Endothelial cell of umbilical vein (primary cell): ENCODE measurements around the gene PRLHR. TPM values are rescaled to one million over a fixed set of nuclear protein-coding genes. Genes with fewer than 3 reads are reported as not detected.

Experiments
- BruUV-seq: library from RNA; stranded (reverse); fragments of 400-500 nt; replicated peaks from 2 replicates; lab custom pipeline; 2021; lab: Mats Ljungman, UMichigan
- CTCF ChIA-PET: fragments of 300-600, 350-600 bp; sonication (Branson Sonifier 250); formaldehyde crosslinking; loops from one replicate; lab custom pipeline; 2021; ENCODE audit warnings: antibody characterized with exemption, inconsistent platforms; lab: Charles Lee
- POLR2A ChIA-PET: fragments of 300-600, 350-600 bp; sonication (Branson Sonifier 250); formaldehyde crosslinking; loops from one replicate; lab custom pipeline; 2021; ENCODE audit warnings: antibody characterized with exemption, inconsistent platforms; lab: Charles Lee
- DNase-seq: peaks from one replicate; pipeline ENCODE4 v3.0.0-alpha.2; 2011; ENCODE audit warnings: low read depth, low spot score
- FAIRE-seq: peaks from 2 replicates; lab custom pipeline; 2011; peaks lifted over from hg19 to GRCh38; lab: Jason Lieb, UNC
- H2AFZ ChIP-seq: 2 replicates; pipeline ENCODE4 v1.6.0; 2012; ENCODE audit warnings: low read depth, low read length, control low read depth, inconsistent platforms
- H3K27ac ChIP-seq: 2 replicates; pipeline ENCODE4 v1.5.1; 2011; ENCODE audit warnings: low read depth, mild to moderate bottlenecking, control low read depth, low read length, moderate library complexity; ENCODE audit not compliant: insufficient read depth
- H3K27me3 ChIP-seq, 2 experiments: 2 replicates each; pipeline versions ENCODE4 v1.6.0 to v1.6.1; 2011; ENCODE audit warnings: low read length in 2 of 2, mixed read lengths in 1 of 2; ENCODE audit not compliant: control insufficient read depth in 2 of 2, insufficient read depth in 2 of 2
- H3K36me3 ChIP-seq, 2 experiments: 2 replicates in 1 of 2; 3 replicates in 1 of 2; pipeline ENCODE4 v1.5.1; 2011; ENCODE audit warnings: low read length in 2 of 2, mild to moderate bottlenecking in 1 of 2, moderate library complexity in 1 of 2; ENCODE audit not compliant: control insufficient read depth in 2 of 2, insufficient read depth in 2 of 2; ENCODE audit errors: extremely low read depth in 1 of 2
- H3K4me1 ChIP-seq: 3 replicates; pipeline ENCODE4 v1.5.1; 2011; ENCODE audit warnings: mild to moderate bottlenecking, low read length; ENCODE audit not compliant: control insufficient read depth, insufficient read depth; ENCODE audit errors: extremely low read depth
- H3K4me2 ChIP-seq: 2 replicates; pipeline ENCODE4 v1.6.1; 2011; ENCODE audit warnings: low read length, control low read depth, mixed read lengths; ENCODE audit not compliant: insufficient read depth
- H3K4me3 ChIP-seq, 3 experiments: fragments of 200-600 bp in 1 of 3; sonication (generic), shearing (Covaris generic) in 1 of 3; replicated peaks in 1 of 3; 2 replicates each; pipeline ENCODE4 v1.5.1; 2011 to 2016; ENCODE audit warnings: control low read depth in 3 of 3, low read length in 3 of 3, mild to moderate bottlenecking in 2 of 3, inconsistent platforms in 1 of 3, low read depth in 1 of 3, moderate library complexity in 1 of 3; ENCODE audit not compliant: insufficient read depth in 1 of 3
- H3K79me2 ChIP-seq: 2 replicates; pipeline ENCODE4 v1.6.0; 2012; ENCODE audit warnings: low read length, inconsistent platforms; ENCODE audit not compliant: control insufficient read depth, insufficient read depth
- H3K9ac ChIP-seq: replicated peaks from 2 replicates; pipeline ENCODE3; 2011; ENCODE audit warnings: low read length, control low read depth; ENCODE audit not compliant: insufficient read depth; ENCODE audit errors: extremely low read depth
- H3K9me1 ChIP-seq: replicated peaks from 3 replicates; pipeline ENCODE4 v1.6.0; 2011; ENCODE audit warnings: mild to moderate bottlenecking, low read length; ENCODE audit not compliant: control insufficient read depth, insufficient read depth; ENCODE audit errors: extremely low read depth
- H3K9me3 ChIP-seq: replicated peaks from 2 replicates; pipeline ENCODE4 v1.5.1; 2012; ENCODE audit warnings: low read length, inconsistent platforms; ENCODE audit not compliant: control insufficient read depth, insufficient read depth
- H4K20me1 ChIP-seq: replicated peaks from 2 replicates; pipeline ENCODE3; 2011; ENCODE audit warnings: mild to moderate bottlenecking, low read length; ENCODE audit not compliant: control insufficient read depth, insufficient read depth; ENCODE audit errors: extremely low read depth
- CTCF ChIP-seq, 2 donors: IDR thresholded peaks; 1 replicate in 1 of 2; 2 replicates in 1 of 2; pipeline ENCODE4 v1.5.1; 2011; ENCODE audit warnings: low read length in 2 of 2, mild to moderate bottlenecking in 2 of 2, moderate library complexity in 2 of 2, control low read depth in 1 of 2, inconsistent platforms in 1 of 2, low read depth in 1 of 2; ENCODE audit not compliant: insufficient read depth in 1 of 2; ENCODE audit errors: extremely low read depth in 1 of 2
- EZH2 ChIP-seq: IDR thresholded peaks from 2 replicates; pipeline ENCODE4 v1.6.1; 2012; ENCODE audit warnings: borderline replicate concordance, low read depth, mild to moderate bottlenecking, moderate library complexity, low read length, inconsistent platforms; ENCODE audit not compliant: severe bottlenecking
- FOS ChIP-seq: IDR thresholded peaks from 2 replicates; pipeline ENCODE4 v1.6.1; 2011; ENCODE audit warnings: mild to moderate bottlenecking, low read length, moderate library complexity, borderline replicate concordance; ENCODE audit not compliant: insufficient read depth
- GATA2 ChIP-seq: IDR thresholded peaks from 2 replicates; pipeline ENCODE4 v1.7.0; 2011; ENCODE audit warnings: low read depth, mild to moderate bottlenecking, moderate library complexity, mixed read lengths, low read length; ENCODE audit not compliant: insufficient read length, insufficient read depth
- JUN ChIP-seq: IDR thresholded peaks from 2 replicates; pipeline ENCODE4 v1.6.1; 2011; ENCODE audit warnings: borderline replicate concordance, low read depth; ENCODE audit not compliant: insufficient read length, insufficient read depth
- MAX ChIP-seq: IDR thresholded peaks from 2 replicates; pipeline ENCODE4 v1.6.1; 2011; ENCODE audit not compliant: insufficient read depth, insufficient read length
- MYC ChIP-seq: IDR thresholded peaks from one replicate; pipeline ENCODE4 v1.6.1; 2011; ENCODE audit warnings: mild to moderate bottlenecking, low read depth, low read length
- POLR2A ChIP-seq: IDR thresholded peaks from 2 replicates; pipeline ENCODE4 v1.6.1; 2012; ENCODE audit warnings: low read depth, mild to moderate bottlenecking, control low read depth, low read length
- POLR2AphosphoS5 ChIP-seq: IDR thresholded peaks from 2 replicates; pipeline ENCODE4 v1.6.1; 2012; ENCODE audit warnings: low read depth, mild to moderate bottlenecking, control low read depth, low read length, moderate library complexity; ENCODE audit not compliant: insufficient read depth
- dilution Hi-C: fragments of 300-500 bp; cut with MboI; formaldehyde crosslinking; loops from one replicate; pipeline ENCODE4 v1.15.0; 2019; ENCODE audit warnings: low sequenced_read_pairs; ENCODE audit not compliant: extremely low pct_ligation_motif_present
- intact Hi-C: fragments of 100-400 bp; cut with micrococcal nuclease; formaldehyde crosslinking; loops from one replicate; pipeline ENCODE4 v1.10.0; 2022
- polyA plus RNA-seq, 4 experiments: library from polyadenylated mRNA; depleted of rRNA in 3 of 4; stranded (reverse) in 3 of 4; unstranded in 1 of 4; fragments of >200 nt; gene quantifications; 2 replicates each; pipeline versions ENCODE4 v1.2.1 to v1.2.3, GENCODE V29; 2011 to 2012; ENCODE audit warnings: missing spikeins in 1 of 4
- total RNA-seq: library from RNA; stranded (reverse); gene quantifications from 2 replicates; pipeline ENCODE4 v1.2.3, GENCODE V29; 2021

Gene PRLHR
- total and polyA plus RNA-seq, 2 donors (not counting 3 experiments of a cell fraction or from before 2014, with no cell fraction given) = not detected

- no peak for FAIRE-seq
- POLR2A ChIA-PET = no interaction called here
- BruUV-seq = no TSS peak
Observed at GRCh38 chr10:118626953-118627352, 31.5 kb upstream of the PRLHR start.

GRCh38 chr10:118625504-118625903 lies 30.1 kb upstream of the PRLHR start:
- dilution Hi-C loops (no loop called here), intact Hi-C loops (no loop called here)
- DNase-seq (no peak), FAIRE-seq (no peak)
- no peaks in the 10 kb centered on the region for H3K4me1 ChIP-seq
- no TSS peak for BruUV-seq
- H2AFZ ChIP-seq = no peak overlapping the region
- no peaks in the 10 kb centered on the region for H3K9me1 ChIP-seq
- no peaks in the 10 kb centered on the region for H3K36me3 ChIP-seq
- H3K4me3 ChIP-seq = no peak overlapping the region
- TF ChIP-seq GATA2 = no peak
- TF ChIP-seq MYC = no peak
- no peak for TF ChIP-seq FOS
- no peak for TF ChIP-seq POLR2AphosphoS5
- TF ChIP-seq POLR2A = no peak
- TF ChIP-seq JUN = no peak
- no peak for TF ChIP-seq EZH2
- no peak for TF ChIP-seq MAX
- TF ChIP-seq CTCF (IDR thresholded peaks at IDR 0.05; ENCODE audit: extremely low read depth in 1 of 2, insufficient read depth in 1 of 2, low read depth in 1 of 2, low read length in 2 of 2) = no peak
- H3K27me3 ChIP-seq = peaks cover 0 to 2% of the 10 kb centered on the region in 2 experiments
- no peaks in the 10 kb centered on the region for H3K9me3 ChIP-seq
- POLR2A ChIA-PET = no interaction called here
- no peaks in the 10 kb centered on the region for H4K20me1 ChIP-seq
- no peaks in the 10 kb centered on the region for H3K79me2 ChIP-seq
- no peak overlapping the region for H3K9ac ChIP-seq
- H3K4me2 ChIP-seq = no peak overlapping the region
- H3K27ac ChIP-seq = no peak overlapping the region
- CTCF ChIA-PET = no interaction called here

More at GRCh38 chr10:118626953-118627352, 31.5 kb upstream of the PRLHR start:
- DNase-seq = no peak
- H3K9me3 ChIP-seq = no peaks in the 10 kb centered on the region
- H4K20me1 ChIP-seq = no peaks in the 10 kb centered on the region
- peaks cover 0 to 2% of the 10 kb centered on the region in 2 experiments for H3K27me3 ChIP-seq
- H3K36me3 ChIP-seq = no peaks in the 10 kb centered on the region
- intact Hi-C loops (no loop called here), dilution Hi-C loops (no loop called here)
- H3K9ac ChIP-seq = no peak overlapping the region
- H3K4me1 ChIP-seq = no peaks in the 10 kb centered on the region
- H3K4me2 ChIP-seq = no peak overlapping the region
- H3K9me1 ChIP-seq = no peaks in the 10 kb centered on the region
- H3K27ac ChIP-seq = no peak overlapping the region
- no peak overlapping the region for H2AFZ ChIP-seq
- no peak overlapping the region for H3K4me3 ChIP-seq
- CTCF ChIA-PET = interaction anchor here (0.6 to 1.0 kb wide), 3 partner anchors 9 to 12 kb away, joined by 3 to 5 read pairs (median 3); no protein-coding TSS in a partner anchor
- no peaks in the 10 kb centered on the region for H3K79me2 ChIP-seq
- TF ChIP-seq GATA2 = no peak
- TF ChIP-seq JUN = no peak
- TF ChIP-seq CTCF (IDR thresholded peaks at IDR 0.05; ENCODE audit: extremely low read depth in 1 of 2, insufficient read depth in 1 of 2, low read depth in 1 of 2, low read length in 2 of 2) = peak in 1 of 2 donors; percentile 23
